Fibroblast of the aortic adventitia (primary cell): Measurements from ENCODE around the gene MYO1C. TPM values are rescaled to one million over a fixed set of nuclear protein-coding genes. Genes with fewer than 3 reads are reported as not detected.
A peak's percentile ranks its signal among the peaks of the same experiment; 100 is the strongest.

Experiments
- DNase-seq: peaks from one replicate; pipeline ENCODE4 v3.0.0-alpha.2; 2010; ENCODE audit warnings: low read depth
- H3K4me3 ChIP-seq: 2 replicates; pipeline ENCODE4 v1.5.1; 2011; ENCODE audit warnings: low read depth, mild to moderate bottlenecking, control low read depth, low read length, moderate library complexity
- total RNA-seq: library from RNA; depleted of rRNA; stranded (reverse); fragments of >200 nt; gene quantifications from 2 replicates; pipeline ENCODE4 v1.2.3, GENCODE V29; 2012; ENCODE audit warnings: low replicate concordance
- TF ChIP-seq, protein P1 (sequence below): IDR thresholded peaks from 2 replicates; pipeline ENCODE4 v1.5.1; 2011; ENCODE audit warnings: mild to moderate bottlenecking, low read length, control low read depth, inconsistent platforms; ENCODE audit not compliant: insufficient read depth

Gene MYO1C
- total RNA-seq, 1 donor: 139 TPM

DNA sequence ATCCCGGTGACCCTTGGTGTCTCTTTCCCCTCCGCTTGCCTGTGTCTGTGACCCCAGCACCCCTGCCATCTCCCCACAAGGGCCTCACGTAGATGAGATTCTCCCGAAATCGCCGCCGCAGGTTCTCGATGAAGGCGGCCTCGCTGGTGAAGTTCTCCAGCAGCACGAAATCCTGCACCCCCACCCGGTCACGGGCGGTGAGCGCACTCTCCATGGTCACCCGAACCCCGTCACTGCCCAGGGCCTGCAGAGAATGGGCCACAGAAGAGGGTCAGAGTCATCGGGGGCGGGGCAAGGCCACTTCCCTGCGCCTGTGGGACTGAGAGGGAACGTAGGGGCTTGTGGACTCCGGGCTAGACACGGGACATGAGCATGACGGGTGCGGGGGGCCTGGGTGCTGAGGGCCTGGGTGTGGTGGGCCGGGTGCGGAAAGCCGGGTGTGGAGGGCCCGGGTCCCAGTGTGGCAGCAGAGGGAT is 8.4 kb downstream of the MYO1C start:
- H3K4me3 ChIP-seq: no peak overlapping the region
- TF ChIP-seq, protein P1, sequence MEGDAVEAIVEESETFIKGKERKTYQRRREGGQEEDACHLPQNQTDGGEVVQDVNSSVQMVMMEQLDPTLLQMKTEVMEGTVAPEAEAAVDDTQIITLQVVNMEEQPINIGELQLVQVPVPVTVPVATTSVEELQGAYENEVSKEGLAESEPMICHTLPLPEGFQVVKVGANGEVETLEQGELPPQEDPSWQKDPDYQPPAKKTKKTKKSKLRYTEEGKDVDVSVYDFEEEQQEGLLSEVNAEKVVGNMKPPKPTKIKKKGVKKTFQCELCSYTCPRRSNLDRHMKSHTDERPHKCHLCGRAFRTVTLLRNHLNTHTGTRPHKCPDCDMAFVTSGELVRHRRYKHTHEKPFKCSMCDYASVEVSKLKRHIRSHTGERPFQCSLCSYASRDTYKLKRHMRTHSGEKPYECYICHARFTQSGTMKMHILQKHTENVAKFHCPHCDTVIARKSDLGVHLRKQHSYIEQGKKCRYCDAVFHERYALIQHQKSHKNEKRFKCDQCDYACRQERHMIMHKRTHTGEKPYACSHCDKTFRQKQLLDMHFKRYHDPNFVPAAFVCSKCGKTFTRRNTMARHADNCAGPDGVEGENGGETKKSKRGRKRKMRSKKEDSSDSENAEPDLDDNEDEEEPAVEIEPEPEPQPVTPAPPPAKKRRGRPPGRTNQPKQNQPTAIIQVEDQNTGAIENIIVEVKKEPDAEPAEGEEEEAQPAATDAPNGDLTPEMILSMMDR: no peak
- no peak for DNase-seq

- no peak overlapping the region for H3K4me3 ChIP-seq
- TF ChIP-seq, protein P1: no peak
- DNase-seq: no peak
Measured at GRCh38 chr17:1482680-1483079, 9.8 kb downstream of the MYO1C start.

- DNase-seq: no peak
- no peak overlapping the region for H3K4me3 ChIP-seq
- TF ChIP-seq, protein P1: no peak
Measured at GRCh38 chr17:1481736-1482135, 10.8 kb downstream of the MYO1C start.

GRCh38 chr17:1480747-1481465 is 11.6 kb downstream of the MYO1C start:
- H3K4me3 ChIP-seq: no peak overlapping the region
- peak; percentile 77 for DNase-seq
- TF ChIP-seq, protein P1: no peak

- H3K4me3 ChIP-seq: no peak overlapping the region
- DNase-seq: no peak
- TF ChIP-seq, protein P1: no peak
Measured at GRCh38 chr17:1478418-1478817, 14.1 kb downstream of the MYO1C start.

DNA sequence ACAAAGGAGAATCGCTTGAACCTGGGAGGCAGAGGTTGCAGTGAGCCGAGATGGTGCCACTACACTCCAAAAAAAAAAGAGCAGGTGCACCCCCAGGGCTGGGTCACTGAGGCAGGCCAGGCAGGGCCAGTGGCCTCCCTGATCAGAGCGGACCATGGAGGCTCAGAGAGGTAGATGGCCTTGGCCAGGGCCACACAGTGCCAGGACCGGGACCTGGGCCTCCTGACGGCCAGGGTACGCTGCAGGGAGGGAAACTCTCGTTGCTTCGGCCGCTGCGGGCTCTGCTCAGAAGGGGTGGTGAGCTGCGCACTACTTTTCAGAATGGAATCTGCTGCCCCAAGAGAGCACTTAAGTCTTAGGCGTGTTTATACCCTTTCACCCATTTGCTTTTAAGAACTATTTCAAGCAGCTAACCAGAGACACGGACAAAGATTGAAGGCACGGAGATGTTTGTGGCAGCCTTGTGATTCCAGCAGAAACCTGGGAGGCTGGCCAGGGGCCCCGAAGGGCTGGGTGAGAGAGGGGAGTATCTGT is 17.1 kb downstream of the MYO1C start:
- H3K4me3 ChIP-seq: no peak overlapping the region
- no peak for DNase-seq
- TF ChIP-seq, protein P1: no peak
